Stromal cell of bone marrow (primary cell): ENCODE results near the gene TIMM17B.

Experiments used
- DNase-seq: peaks from one replicate; pipeline ENCODE4 v3.0.0-alpha.2; 2012; ENCODE audit warnings: low read depth

Gene TIMM17B

DNA sequence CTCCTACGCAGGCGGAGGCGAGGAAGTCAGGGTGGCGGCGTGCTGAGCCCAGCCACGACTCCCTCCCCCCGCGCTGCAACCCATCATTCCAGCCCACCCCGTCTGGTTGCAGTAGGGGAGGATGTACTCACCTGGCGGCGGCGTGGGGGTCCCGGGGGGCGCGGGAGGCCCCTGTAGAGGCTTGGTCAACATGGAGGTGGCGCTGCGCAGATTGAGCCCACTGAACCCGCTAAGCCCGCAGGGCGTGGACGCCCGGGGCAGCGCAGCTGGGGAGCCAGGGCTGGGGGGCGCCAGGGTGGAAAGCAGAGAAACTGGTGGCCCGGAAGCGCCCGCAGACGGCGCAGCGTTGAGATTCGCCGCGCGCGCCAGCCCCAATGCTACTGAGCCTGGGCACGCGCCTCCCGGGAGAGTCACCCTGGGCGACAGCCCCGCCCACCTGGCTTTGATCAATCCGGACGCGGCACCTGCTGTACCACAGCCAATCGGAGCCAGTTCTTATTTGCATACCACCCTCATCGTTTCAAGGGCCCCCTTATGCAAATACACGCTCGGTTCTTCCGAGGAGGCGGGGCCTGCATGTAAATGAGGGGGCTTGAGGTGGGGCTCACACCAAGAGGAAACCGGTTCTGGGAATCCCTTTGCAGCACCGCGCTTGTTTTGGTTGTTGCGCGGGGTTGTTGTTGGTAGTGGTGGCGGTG is 21.2 kb upstream of the TIMM17B start, which contains the start of gene PIM2:
Gene PIM2, minus strand, starts transcription at position 382 of the 698 bp plus-strand sequence. Its CDS starts 190 bp downstream, at position 192.
- no peak for DNase-seq

DNA sequence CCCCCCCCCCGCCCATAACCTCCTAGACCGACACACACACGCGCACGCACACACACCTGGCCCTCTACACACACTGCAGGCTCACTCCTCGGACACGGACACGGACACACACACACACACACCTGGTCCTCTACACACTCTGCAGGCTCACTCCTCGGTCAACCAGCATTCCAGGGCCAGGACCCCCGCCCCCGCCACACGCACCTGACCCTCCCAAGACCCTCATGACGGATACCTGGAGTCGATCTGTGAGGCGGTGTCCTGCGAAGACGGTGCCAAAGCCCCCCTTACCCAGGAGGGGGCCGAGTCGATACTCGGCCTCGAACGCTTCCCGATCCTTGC is 20.7 kb upstream of the TIMM17B start:
- no peak for DNase-seq

DNA sequence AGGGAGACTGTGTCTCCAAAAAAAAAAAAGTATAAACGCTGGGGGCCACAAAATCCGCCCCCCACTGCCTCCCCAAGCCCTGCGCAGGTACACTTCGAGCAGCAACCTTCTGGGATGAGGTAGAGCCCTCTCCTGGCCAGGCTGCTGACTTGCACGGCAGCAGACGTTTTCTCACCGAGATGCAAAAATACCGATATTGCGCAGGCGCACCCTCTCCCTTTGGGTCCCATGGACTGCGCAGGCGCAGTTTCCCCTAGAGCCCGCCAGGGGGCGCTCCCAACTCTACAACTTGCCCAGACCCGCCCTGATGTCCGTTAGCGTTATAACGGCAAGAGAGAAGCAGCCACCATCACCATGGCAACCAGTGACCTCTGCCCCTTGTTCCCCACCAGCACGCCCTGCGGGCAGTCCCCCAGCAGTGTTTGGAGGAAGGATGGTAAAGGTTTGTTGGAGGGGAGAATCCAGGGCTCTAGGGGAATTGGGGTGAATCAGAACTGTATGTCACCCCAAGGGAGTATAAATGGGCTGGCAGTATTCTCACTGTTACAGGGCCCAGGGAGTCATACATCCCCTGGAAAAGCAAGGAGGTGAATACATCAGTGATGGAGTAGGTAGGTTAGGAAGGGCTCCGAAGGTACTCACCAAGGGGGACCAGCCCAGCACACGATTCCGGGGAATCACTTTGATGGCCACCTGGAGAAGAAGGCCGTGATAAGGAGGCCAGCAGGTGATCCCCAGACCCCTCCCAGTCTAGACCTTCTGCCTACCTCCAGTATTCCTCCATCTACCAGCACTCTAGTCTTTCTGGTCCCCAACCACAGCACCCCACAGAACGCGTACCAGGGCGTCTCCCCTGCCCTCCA is 19.8 kb upstream of the TIMM17B start:
- peak; percentile 68 for DNase-seq

DNA sequence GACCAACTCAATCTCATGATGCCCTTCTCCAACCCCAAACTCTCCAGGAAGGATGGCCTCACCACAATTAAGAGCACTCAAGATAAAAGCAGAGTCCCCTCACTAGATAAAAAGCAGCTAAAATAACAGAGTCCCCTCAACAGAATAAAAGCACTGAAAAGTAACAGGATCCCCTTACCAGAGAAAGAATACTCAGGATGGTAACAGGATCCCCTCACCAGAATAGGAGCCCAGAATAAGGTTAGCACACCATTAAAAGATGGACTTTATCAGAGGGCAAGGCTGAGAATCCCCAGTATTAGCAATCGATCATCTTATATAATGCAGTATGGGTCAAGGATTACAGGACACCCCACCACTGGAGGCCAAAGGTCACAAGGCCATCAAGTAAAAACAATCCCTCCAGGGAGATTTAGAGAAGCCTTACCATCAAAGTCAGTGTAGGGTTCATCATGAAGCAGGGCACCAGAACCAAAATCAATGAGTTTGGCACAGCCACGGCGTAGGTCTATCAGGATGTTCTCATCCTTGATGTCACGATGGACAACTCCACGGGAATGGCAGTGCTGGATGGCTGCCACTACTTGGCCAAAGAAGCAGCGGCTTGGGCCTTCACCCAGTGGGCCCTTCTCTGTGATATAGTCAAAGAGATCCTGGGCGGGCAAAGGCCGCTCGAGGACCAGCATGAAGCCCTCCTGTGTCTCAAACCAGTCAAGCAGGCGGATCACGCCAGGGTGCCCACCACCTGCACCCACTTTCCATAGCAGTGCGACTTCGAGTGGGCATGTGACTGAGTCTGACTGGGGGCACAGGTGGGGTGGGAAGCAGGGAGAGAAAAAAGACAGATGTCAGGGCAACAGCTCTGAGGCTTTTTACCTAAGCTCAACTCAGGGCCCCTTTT is 17.3 kb upstream of the TIMM17B start:
- no peak for DNase-seq

DNA sequence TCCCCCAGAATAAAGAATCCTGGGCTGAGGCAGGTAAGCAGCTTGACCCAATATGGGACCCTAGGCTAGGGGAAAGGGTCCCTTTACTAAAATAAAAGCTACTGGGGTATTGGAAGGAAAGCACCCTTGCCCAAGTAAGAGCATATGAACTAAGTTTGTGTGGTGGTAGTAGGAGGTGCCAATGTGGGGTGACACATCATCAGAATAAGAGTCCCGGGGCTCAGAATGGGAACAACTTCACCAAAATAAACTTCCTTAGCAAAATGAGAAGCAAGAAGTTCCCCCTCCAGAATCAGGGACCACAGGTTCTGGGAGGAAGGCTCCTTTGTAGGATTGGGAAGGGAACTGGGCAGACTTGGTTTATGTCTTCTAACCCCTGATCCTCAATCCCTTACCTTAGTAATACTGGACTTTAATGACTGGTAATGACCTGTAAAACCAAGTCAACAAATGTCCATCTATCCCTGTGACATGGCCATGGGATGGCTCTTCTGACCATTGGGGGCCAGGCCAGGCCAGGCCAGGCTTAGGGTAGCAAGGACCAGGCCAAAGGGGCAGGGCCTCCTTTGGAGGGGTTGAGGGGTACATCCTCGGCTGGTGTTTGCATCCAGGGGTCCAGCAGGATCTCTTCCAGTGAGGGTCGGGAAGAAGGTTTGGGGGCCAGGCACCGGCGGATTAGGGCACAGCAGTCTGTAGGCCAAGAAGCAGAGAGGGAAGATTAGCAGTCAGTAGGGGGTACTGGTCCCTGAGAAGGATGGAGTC is 16.2 kb upstream of the TIMM17B start:
- DNase-seq = no peak

DNA sequence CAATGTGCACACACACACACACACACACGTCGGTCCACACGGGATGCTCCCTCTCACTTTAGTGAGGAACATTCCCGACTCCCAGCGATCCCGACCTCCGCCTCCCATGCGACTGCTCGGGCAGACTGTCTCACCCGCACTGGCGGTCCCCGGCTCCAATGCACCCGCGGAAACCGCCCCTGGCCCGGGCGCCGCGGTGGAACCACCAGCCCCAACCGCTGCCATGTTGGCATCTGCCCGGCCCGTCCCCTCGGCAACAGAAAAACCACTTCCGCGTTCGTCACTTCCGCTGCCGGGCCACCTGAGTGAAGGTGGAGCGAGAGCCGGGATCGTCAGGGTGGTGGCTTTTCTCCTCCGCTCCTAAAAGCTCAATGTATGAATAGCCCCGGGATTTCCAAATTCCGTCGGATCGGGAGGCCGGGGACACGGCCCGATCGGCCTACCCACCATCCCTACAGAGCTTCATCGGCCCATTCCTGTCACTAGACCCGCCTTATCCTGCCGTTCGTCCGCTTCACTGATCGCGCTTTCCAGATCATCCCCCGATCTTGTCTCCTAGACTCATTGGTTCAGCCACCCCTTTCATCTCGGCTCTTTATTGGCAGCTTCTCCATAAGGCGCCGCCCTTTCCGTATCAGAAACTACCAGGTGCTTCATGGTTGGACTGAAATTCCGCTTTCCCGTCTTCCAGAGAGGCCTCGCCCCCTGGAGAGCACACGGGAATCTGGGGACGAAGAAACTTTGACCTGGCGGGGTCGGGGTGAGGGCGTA is 14.0 kb upstream of the TIMM17B start, which contains the start of gene SLC35A2:
Gene SLC35A2, minus strand, starts transcription at position 235 of the 771 bp plus-strand sequence. Its CDS starts 10 bp downstream, at position 225.
- DNase-seq = no peak

DNA sequence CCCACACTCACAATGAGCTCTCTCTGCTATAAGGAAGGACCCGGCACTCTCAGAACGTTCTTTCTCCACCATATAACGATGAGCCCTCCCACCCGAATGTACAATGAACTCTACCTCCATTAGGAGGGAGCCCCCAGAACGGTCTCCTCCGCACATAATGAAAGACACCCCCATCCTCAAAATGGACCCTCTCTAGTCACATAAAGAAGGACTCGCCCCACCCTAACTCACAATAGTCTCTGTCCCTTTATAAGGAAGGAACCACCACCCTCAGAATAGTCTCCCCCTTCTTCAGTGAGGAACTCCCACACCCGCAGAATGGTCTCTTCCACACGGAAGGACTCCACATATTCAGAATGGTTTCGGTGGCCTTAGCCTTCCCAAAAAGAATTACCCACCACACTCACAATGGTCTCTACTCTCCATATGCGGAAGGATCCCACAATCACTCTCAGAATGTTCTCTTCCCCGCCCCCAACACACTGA is 13.4 kb upstream of the TIMM17B start:
- no peak for DNase-seq

DNA sequence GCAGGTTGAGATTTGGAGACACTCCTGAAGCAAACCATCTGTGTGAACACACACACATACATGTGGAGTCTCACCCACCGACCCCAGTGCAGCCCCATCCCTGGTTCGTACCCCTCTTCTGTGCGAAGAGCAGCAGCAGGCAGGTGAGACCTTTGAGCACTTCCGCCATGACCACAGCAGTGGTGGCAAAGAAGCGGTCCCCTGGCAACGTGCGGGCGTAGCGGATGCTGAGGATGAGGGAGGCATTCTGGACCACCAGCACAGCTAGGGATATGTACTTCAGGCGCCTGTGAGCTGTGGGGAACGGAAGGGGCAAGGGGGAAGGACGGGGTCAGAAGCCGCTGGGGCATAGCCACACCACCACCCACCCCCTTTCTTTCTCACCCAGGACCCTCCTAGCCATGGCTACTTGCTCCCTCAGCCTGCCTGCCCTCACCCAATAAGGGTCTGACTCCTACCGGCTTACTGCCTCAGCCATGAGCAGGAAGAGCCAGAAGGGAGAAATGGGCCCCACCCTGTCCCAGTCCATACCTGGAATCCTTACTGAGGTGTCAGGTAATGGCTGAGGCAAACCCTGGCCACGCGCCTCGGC is 12.2 kb upstream of the TIMM17B start:
- DNase-seq = no peak

DNA sequence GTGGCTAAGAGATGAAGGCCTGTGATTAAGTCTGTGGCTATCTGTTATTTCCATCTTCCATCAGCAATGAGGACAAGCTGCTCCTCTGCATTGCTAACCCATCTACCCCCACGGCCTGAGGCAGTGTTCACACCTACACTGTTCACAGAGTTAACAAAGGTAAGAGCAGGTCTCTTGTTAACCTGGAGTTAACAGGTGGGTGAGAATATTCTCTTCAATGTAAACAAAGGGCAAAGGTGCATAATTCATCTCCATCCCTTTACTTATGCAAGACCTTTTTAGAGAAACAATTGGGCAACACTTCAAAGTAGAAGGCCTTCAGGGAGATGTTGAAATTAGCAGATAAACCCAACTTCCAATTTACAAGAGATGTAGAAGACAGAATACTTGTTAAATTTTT is 11.0 kb upstream of the TIMM17B start:
- DNase-seq = no peak

DNA sequence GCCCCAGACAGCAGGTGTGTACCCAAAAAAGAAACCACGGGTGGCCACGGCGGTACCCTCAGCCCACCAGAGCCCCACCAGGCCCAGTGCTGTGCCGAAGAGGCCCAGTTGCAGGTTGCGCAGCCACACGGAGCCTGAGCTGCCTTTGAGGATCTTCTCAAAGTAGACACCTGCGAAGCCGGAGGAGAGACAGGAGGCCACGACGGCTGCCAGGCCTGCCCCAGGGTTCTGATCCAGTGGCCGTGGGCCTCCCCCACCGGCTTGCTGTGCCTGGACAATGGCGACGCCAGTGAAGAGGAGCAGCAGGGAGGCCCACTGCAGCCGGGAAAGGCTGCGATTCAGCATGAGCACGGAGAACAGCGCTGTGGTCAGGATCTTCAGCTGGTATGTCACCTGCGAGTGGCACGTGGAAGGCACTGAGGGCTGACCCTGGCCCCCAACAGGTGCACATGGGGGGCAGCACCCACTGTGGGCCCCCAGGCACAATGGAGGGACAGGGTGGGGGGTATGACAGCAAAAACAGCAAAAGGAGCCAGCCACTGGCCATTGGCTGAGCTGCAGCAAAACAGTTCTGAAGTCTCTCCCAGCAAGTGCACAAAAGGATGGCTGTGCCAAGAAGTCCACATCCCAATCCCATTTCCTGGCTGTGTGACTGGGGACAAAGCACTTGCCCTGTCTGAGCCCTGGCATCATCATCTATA is 7.7 kb upstream of the TIMM17B start:
- DNase-seq = no peak

DNA sequence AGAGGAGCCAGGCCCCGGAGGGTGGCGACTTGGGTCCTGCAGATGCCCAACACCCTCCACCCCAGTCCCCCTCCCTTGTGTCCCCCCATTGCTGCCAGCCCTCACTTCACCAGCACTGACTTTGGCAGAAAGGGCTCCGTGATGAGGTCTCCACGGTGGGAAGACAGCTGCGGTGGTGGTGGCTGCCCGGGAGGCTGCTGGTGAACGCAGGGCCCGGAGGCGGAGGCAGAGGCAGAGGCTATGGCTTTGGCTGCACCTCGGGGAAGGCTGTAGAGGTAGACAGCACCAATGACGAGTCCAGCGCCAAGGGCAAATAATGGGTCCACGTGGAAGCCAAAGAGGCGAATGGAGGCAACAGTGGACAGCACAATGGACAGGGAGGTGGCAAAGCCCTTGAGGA is 7.1 kb upstream of the TIMM17B start:
- DNase-seq = no peak

DNA sequence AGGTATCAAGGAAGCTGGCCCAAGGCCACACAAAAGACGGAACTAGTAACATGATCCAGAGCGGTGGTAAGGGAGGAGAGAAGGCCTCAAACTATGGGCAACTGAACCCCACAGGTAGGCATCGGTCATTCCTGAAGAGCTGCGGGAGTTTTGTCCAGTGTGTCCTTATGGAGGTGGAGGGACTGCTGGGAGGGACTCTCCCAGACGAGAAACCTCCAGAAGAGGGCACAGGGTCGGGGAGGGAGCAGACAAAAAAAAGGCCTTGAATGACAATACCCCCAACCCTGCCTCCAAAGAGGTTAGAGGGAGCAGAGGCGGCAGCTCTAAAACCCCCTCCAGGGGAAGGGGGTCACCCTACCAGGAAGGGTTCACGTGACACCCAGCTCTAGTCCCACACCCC is 6.6 kb upstream of the TIMM17B start:
- no peak for DNase-seq

DNA sequence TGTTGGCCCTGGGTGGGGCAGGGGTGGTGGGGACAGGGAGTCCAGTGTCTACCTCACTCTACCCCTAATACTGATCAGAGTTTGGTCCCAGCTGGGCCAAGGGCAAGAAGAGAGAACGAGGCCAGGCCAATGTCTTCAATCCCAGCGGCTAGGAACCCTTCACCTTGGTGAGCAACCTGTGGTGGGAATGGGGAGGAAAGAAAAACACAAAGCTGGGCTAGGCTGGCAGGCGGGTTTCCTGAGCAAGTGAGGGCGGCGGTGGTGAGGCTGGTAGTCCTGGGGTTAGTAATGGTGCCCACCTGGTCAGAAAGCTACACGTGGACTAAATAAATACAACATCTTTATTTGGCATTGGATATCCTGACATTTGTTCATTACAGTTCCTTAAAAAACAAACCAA is 5.7 kb upstream of the TIMM17B start:
- no peak for DNase-seq

DNA sequence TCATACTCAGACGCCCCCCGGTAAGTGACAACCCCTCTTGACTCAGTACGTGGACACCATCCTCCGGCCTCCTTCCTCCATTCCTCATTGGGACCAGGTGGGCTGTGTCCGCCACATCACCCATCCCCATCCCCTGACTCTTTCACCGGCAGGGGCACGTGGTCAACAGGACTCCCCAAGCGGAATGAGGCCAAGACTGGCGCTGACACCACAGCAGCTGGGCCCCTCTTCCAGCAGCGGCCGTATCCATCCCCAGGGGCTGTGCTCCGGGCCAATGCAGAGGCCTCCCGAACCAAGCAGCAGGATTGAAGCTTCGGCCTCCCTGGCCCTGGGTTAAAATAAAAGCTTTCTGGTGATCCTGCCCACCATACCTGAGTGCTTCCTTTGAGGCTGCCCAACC is 5.2 kb upstream of the TIMM17B start:
- no peak for DNase-seq

DNA sequence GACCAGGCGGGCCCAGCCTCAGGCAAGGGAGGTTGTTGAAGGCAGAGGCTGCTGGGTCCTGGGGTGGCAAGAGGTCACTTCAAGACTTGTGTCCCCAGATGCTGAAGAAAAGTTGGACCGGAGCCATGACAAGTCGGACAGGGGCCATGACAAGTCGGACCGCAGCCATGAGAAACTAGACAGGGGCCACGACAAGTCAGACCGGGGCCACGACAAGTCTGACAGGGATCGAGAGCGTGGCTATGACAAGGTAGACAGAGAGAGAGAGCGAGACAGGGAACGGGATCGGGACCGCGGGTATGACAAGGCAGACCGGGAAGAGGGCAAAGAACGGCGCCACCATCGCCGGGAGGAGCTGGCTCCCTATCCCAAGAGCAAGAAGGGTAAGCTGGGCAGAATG is 4.6 kb upstream of the TIMM17B start:
- DNase-seq = no peak

DNA sequence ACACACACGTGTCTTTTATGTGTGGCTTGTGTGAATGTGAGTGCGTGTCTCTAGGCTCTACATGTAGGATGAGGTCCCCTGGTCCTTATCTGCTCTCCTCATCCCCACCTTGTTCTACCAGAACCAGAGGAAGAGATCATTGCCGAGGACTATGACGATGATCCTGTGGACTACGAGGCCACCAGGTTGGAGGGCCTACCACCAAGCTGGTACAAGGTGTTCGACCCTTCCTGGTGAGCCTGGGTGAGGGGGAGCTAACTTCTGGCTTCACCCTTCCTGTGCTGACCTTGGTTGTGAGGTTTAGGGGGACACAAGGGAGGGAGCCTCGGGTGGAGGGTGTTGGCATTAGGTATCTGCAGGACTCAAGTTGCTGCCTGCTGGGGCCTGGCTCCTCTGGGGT is 3.5 kb upstream of the TIMM17B start:
- no peak for DNase-seq

DNA sequence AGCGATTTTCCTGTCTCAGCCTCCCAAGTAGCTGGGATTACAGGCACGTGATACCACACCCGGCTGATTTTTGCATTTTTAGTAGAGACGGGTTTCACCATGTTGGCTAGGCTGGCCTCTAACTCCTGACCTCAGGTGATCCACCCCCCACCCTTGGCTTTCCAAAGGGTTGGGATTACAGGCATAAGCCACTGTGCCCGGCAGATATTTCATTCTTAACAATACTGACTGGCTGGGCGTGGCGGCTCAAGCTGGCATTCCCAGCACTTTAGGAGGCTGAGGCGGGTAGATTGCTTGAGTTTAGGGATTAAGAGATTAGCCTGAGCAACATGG is 1.5 kb upstream of the TIMM17B start:
- no peak for DNase-seq

DNA sequence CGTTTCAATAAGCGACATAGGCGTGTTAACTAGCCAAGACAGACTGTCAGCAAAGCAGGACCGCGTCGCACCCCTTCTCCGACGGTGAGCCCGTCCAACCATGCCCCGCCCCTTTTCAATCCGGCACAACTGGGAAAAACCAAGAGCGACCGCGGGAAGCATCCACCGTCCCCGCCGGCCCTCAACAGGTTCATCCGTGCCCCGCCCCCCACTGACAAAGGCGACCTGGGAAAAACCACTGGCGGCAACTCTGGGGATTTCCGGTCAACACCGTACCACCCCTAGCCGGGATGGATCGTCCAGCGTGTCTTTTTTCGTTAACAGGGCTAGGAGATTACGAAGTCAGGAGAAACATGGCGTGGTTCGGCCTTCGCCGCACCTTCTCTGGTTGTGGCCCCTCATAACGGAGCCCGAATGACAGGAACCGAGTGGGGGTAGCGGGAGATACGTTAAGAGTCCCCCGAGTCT is 377 bp downstream of the TIMM17B start:
- DNase-seq = no peak

DNA sequence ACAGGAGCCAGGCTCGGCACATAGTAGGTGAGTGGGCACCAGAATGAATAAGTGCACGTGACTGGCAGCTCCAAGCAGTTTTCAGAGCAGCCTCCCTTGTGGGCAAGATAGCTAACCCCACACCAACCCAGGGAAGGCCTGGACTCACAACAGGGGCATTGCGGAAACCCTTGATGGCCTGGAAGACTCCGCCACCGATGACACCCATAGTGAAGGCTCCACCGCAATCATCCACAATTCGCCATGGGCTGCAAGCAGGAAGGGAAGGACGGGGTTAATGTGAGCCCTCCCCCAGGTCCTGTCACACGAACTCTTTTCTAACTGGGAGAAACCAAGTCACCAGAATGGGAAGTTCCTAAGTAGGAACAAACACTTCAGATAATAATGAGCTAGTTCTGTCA is 957 bp downstream of the TIMM17B start:
- DNase-seq = no peak

DNA sequence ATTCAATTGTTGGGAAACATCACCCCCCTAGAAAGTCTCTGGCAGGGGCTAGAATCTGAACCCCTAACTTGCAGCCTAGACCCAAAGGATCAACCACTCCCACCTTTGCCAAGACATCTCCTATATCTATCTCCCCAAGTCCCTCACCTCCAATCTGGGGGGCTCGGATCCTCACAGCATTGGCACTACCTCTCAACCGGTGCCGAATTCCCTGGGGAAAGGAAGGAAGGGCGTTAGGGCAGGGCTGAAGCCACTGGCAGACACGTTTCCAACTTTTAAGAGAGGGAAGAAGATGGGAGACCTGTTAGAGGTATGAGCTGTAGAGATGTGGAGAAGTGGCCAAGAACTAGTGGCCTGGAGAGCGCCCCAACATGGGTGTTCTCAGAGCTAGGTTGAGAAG is 2.7 kb downstream of the TIMM17B start:
- DNase-seq = no peak
